Gastrocnemius medialis (tissue), 4 donors: ENCODE measurements around the gene CELSR1.

Source experiments
- CTCF ChIP-seq, 5 experiments: fragments of 450-650 bp in 3 of 5; fragments of 200-600 bp in 2 of 5; sonication (generic) in 2 of 5; IDR thresholded peaks in 4 of 5; conservative IDR thresholded peaks in 1 of 5; 1 replicate in 4 of 5; 2 replicates in 1 of 5; pipeline ENCODE4 v1.5.1; 2016 to 2019; ENCODE audit warnings: antibody characterized with exemption in 5 of 5, mild to moderate bottlenecking in 3 of 5, moderate library complexity in 3 of 5
- POLR2A ChIP-seq, 2 donors: fragments of 450-650 bp; IDR thresholded peaks; one replicate each; pipeline ENCODE4 v1.6.1; 2017; ENCODE audit warnings: antibody characterized with exemption in 2 of 2, mild to moderate bottlenecking in 2 of 2, moderate library complexity in 2 of 2

GRCh38 chr22:46450931-46451561 is 86.4 kb downstream of the CELSR1 start:
- TF ChIP-seq CTCF (IDR thresholded peaks at IDR 0.05 in 4 of 5, conservative IDR thresholded peaks at IDR 0.05 in 1 of 5) (no peak), POLR2A (IDR thresholded peaks at IDR 0.05) (no peak)
